Smooth muscle cell (in vitro differentiated cells): ENCODE measurements around the gene LRP2BP. TPM values are rescaled to one million over a fixed set of nuclear protein-coding genes. Genes with fewer than 3 reads are reported as not detected.

ENCODE experiments used
- DNase-seq: peaks from one replicate; lab custom pipeline; 2025; ENCODE audit not compliant: unreplicated experiment; lab: John Stamatoyannopoulos, UW
- H2AFZ ChIP-seq: fragments of 200-600 bp; sonication (generic); 2 replicates; pipeline ENCODE4 v1.6.0; 2016; ENCODE audit warnings: antibody characterized with exemption, low read depth, mild to moderate bottlenecking
- H3F3A ChIP-seq: fragments of 200-600 bp; sonication (generic); 2 replicates; pipeline ENCODE4 v1.6.0; 2017; ENCODE audit warnings: antibody characterized with exemption, low read depth
- H3K27ac ChIP-seq: fragments of 200-600 bp; sonication (generic); 2 replicates; pipeline ENCODE4 v1.5.1; 2016; ENCODE audit warnings: low read depth, mild to moderate bottlenecking
- H3K27me3 ChIP-seq: fragments of 200-600 bp; sonication (generic); 2 replicates; pipeline ENCODE4 v1.6.1; 2016; ENCODE audit warnings: low read depth, mild to moderate bottlenecking
- H3K36me3 ChIP-seq: fragments of 200-600 bp; sonication (generic); 2 replicates; pipeline ENCODE4 v1.5.1; 2016; ENCODE audit warnings: low read depth
- H3K4me1 ChIP-seq: fragments of 200-600 bp; sonication (generic); 2 replicates; pipeline ENCODE4 v1.5.1; 2016; ENCODE audit warnings: low read depth
- H3K4me2 ChIP-seq: fragments of 200-600 bp; sonication (generic); 2 replicates; pipeline ENCODE4 v1.6.0; 2016; ENCODE audit warnings: mild to moderate bottlenecking
- H3K4me3 ChIP-seq: fragments of 200-600 bp; sonication (generic); 2 replicates; pipeline ENCODE4 v1.5.1; 2016; ENCODE audit warnings: mild to moderate bottlenecking
- H3K79me2 ChIP-seq: fragments of 200-600 bp; sonication (generic); 2 replicates; pipeline ENCODE4 v1.6.0; 2016; ENCODE audit warnings: low read depth, mild to moderate bottlenecking
- H3K9ac ChIP-seq: fragments of 200-600 bp; sonication (generic); 2 replicates; pipeline ENCODE4 v1.6.0; 2016; ENCODE audit warnings: low read depth
- H3K9me3 ChIP-seq: fragments of 200-600 bp; sonication (generic); replicated peaks from 2 replicates; pipeline ENCODE4 v1.5.1; 2016; ENCODE audit warnings: low read depth
- H4K20me1 ChIP-seq: fragments of 200-600 bp; sonication (generic); 2 replicates; pipeline ENCODE4 v1.6.0; 2016; ENCODE audit warnings: low read depth
- CTCF ChIP-seq: fragments of 200-600 bp; sonication (generic); IDR thresholded peaks from 2 replicates; pipeline ENCODE4 v1.5.1; 2017; ENCODE audit warnings: borderline replicate concordance, mild to moderate bottlenecking, antibody characterized with exemption; ENCODE audit not compliant: insufficient read depth, poor library complexity, severe bottlenecking
- WGBS: methylation state at CpG from one replicate; pipeline ENCODE4 v1.1.7; 2016; ENCODE audit warnings: low lambda C conversion rate; 5-methylcytosine and 5-hydroxymethylcytosine counted together
- polyA plus RNA-seq: library from polyadenylated mRNA; unstranded; fragments of >200 nt; fragmentation: Nextera tagmentation; extraction: Ambion mirVana; gene quantifications from 2 replicates; pipeline ENCODE4 v1.2.1, GENCODE V29; 2016
- total RNA-seq: library from RNA; depleted of rRNA; stranded (reverse); fragments of >200 nt; gene quantifications from 2 replicates; pipeline ENCODE4 v1.2.3, GENCODE V29; 2014

The LRP2BP gene
- total and polyA plus RNA-seq, 2 experiments from 2014 or later, result 0.48 to 1.4 TPM

GRCh38 chr4:185384061-185384460, 11.7 kb downstream of the LRP2BP start:
- H4K20me1 ChIP-seq, result no peaks in the 10 kb centered on the region
- H3K9ac ChIP-seq, result no peak overlapping the region
- 94% methylated on average over 2 of the region's 2 CpGs for WGBS
- DNase-seq, result no peak
- H3K4me1 ChIP-seq, result no peaks in the 10 kb centered on the region
- TF ChIP-seq CTCF, result no peak
- H3K27me3 ChIP-seq, result no peaks in the 10 kb centered on the region
- no peak overlapping the region for H3K27ac ChIP-seq
- no peaks in the 10 kb centered on the region for H3K9me3 ChIP-seq
- no peaks in the 10 kb centered on the region for H3K36me3 ChIP-seq
- H3K4me3 ChIP-seq, result no peak overlapping the region
- no peak overlapping the region for H2AFZ ChIP-seq
- no peaks in the 10 kb centered on the region for H3K79me2 ChIP-seq
- no peaks in the 10 kb centered on the region for H3F3A ChIP-seq
- H3K4me2 ChIP-seq, result no peak overlapping the region

DNA sequence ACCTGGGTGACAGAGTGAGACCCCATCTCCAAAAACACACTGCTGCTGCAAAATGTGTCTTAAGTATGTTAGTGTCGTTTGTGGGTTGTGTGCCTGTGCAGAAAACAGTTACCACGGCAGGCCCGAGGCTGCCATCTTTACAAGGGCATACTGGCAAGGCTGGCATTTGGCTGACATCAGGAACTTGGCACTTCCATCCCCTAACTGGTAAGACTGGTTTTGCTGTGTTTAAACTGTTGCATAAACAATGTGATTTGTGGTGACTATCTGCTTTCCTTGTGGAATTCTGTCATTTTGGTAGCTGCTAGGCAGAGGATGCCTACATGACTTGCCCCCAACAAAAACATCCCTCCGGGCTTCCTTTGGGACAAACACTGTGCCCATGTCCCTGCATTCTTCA, 12.3 kb downstream of the LRP2BP start:
- WGBS, result 96% methylated on average over 4 of the region's 4 CpGs
- no peak overlapping the region for H3K9ac ChIP-seq
- no peaks in the 10 kb centered on the region for H3K27me3 ChIP-seq
- no peaks in the 10 kb centered on the region for H3K9me3 ChIP-seq
- DNase-seq, result no peak
- H3K27ac ChIP-seq, result no peak overlapping the region
- no peaks in the 10 kb centered on the region for H3K4me1 ChIP-seq
- no peaks in the 10 kb centered on the region for H3K36me3 ChIP-seq
- no peak for TF ChIP-seq CTCF
- no peak overlapping the region for H2AFZ ChIP-seq
- no peak overlapping the region for H3K4me3 ChIP-seq
- H3K79me2 ChIP-seq, result no peaks in the 10 kb centered on the region
- H4K20me1 ChIP-seq, result no peaks in the 10 kb centered on the region
- H3K4me2 ChIP-seq, result no peak overlapping the region
- no peaks in the 10 kb centered on the region for H3F3A ChIP-seq

- Histone ChIP-seq H4K20me1 (no peaks in the 10 kb centered on the region), H3K4me3 (no peak overlapping the region), H3K4me2 (no peak overlapping the region), H3F3A (no peaks in the 10 kb centered on the region), H3K9me3 (no peaks in the 10 kb centered on the region), H3K27ac (no peak overlapping the region), H3K27me3 (no peaks in the 10 kb centered on the region), H2AFZ (no peak overlapping the region), H3K79me2 (no peaks in the 10 kb centered on the region), H3K9ac (no peak overlapping the region), H3K4me1 (no peaks in the 10 kb centered on the region), H3K36me3 (no peaks in the 10 kb centered on the region)
- DNase-seq, result no peak
- TF ChIP-seq CTCF, result no peak
These were observed 13.0 kb downstream of the LRP2BP start for GRCh38 chr4:185382754-185383153.

- no peak overlapping the region for H3K9ac ChIP-seq
- no peaks in the 10 kb centered on the region for H3K4me1 ChIP-seq
- H4K20me1 ChIP-seq, result no peaks in the 10 kb centered on the region
- DNase-seq, result no peak
- H3K4me3 ChIP-seq, result no peak overlapping the region
- H3K9me3 ChIP-seq, result no peaks in the 10 kb centered on the region
- no peak overlapping the region for H3K4me2 ChIP-seq
- no peak overlapping the region for H3K27ac ChIP-seq
- no peaks in the 10 kb centered on the region for H3K79me2 ChIP-seq
- no peaks in the 10 kb centered on the region for H3F3A ChIP-seq
- no peaks in the 10 kb centered on the region for H3K27me3 ChIP-seq
- no peak for TF ChIP-seq CTCF
- no peaks in the 10 kb centered on the region for H3K36me3 ChIP-seq
- 71% methylated on average over 4 of the region's 4 CpGs for WGBS
- H2AFZ ChIP-seq, result no peak overlapping the region
These were observed 14.2 kb downstream of the LRP2BP start for GRCh38 chr4:185381288-185382196.
